Epithelial cell of esophagus (primary cell): ENCODE measurements around the gene WDFY4.

ENCODE experiments used
- DNase-seq: peaks from one replicate; pipeline ENCODE4 v3.0.0; 2010; ENCODE audit warnings: low read depth
- H3K4me3 ChIP-seq: 2 replicates; pipeline ENCODE4 v1.5.1; 2011; ENCODE audit warnings: mild to moderate bottlenecking, low read length, control low read depth
- TF ChIP-seq, protein P1 (sequence below): IDR thresholded peaks from 2 replicates; pipeline ENCODE4 v1.5.1; 2011; ENCODE audit warnings: low read depth, mild to moderate bottlenecking, low read length, control low read depth, inconsistent platforms; ENCODE audit not compliant: insufficient read depth; ENCODE audit errors: missing control alignments

Gene WDFY4

DNA sequence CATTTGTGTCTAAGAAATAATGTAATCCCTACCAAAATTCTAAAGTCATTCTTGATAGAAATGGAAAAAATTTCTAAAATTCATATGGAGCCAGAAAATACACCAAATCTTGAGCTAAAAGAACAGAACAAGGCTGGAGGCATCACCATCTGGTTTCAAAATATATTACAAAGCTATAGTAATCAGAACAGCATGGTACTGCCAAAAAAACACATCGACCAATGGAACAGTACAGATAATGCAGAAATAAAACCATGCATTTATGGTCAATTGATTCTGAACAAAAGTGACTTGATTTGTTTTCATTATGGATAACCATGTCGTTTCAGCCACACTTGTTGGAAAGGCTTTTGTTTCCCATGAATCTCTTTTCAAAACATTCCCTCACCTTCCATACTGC, 7.0 kb upstream of the WDFY4 start:
- TF ChIP-seq, protein P1, sequence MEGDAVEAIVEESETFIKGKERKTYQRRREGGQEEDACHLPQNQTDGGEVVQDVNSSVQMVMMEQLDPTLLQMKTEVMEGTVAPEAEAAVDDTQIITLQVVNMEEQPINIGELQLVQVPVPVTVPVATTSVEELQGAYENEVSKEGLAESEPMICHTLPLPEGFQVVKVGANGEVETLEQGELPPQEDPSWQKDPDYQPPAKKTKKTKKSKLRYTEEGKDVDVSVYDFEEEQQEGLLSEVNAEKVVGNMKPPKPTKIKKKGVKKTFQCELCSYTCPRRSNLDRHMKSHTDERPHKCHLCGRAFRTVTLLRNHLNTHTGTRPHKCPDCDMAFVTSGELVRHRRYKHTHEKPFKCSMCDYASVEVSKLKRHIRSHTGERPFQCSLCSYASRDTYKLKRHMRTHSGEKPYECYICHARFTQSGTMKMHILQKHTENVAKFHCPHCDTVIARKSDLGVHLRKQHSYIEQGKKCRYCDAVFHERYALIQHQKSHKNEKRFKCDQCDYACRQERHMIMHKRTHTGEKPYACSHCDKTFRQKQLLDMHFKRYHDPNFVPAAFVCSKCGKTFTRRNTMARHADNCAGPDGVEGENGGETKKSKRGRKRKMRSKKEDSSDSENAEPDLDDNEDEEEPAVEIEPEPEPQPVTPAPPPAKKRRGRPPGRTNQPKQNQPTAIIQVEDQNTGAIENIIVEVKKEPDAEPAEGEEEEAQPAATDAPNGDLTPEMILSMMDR, result no peak
- no peak for DNase-seq
- H3K4me3 ChIP-seq, result no peak overlapping the region

DNA sequence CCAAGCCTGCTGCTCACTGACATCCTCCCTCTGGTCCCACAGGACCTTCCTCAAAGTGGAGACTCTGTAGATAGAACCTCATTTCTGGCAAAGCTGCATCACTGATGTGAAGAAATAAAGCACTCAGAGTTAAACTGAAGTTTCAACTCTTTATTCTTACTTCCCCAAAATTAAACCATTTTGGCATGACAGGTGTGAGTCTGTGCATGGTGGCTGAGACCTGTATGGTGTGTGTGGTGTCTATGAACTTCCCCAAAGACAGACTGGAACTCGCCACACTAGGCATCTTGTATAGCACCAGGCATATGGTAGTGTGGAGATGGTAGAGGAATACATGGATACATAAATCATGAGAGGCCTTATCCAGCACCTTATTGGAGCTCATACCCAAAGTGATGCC, 6.6 kb upstream of the WDFY4 start:
- TF ChIP-seq, protein P1, result no peak
- no peak for DNase-seq
- H3K4me3 ChIP-seq, result no peak overlapping the region

DNA sequence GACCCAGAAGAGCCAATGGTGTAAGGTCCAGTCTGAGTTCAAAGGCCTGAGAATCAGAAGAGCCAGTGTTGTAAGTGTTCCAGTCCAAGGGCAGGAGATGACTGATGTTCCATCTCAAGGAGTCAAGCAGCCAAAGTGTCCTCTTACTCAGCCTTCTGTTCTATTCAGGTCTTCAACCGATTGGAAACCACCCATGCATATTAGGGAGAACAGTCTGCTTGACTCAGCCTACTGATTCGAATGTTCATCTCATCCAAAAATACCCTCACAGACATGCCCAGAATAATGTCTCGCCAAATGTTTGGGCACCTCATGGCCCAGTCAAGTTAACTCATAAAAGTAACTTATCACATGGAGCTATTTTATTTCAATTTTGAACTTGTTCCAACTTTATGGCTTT, 2.9 kb upstream of the WDFY4 start:
- DNase-seq, result no peak
- TF ChIP-seq, protein P1, result no peak

DNA sequence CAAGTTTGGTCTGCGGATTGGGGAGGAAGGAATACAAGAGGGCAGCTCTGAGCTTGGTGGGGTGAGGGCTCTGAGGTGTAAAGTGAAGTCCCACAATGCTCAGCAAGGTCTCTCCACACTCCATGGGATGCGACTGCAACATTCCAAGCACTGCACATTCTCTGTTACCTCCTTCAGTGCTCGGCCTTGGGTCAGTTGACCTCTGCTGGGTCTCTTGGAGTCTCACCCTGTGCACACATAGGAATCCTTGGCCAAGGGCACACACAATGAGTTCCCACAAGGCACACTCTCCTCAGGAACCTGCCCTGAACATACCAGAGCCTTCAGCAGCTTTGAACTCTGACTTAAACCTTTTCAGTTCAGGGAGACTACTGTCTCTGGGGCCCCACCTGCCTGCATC, 2.4 kb upstream of the WDFY4 start:
- H3K4me3 ChIP-seq, result no peak overlapping the region
- TF ChIP-seq, protein P1, result no peak
- no peak for DNase-seq

More for the DNA sequence above, 2.9 kb upstream of the WDFY4 start:
- no peak overlapping the region for H3K4me3 ChIP-seq

DNA sequence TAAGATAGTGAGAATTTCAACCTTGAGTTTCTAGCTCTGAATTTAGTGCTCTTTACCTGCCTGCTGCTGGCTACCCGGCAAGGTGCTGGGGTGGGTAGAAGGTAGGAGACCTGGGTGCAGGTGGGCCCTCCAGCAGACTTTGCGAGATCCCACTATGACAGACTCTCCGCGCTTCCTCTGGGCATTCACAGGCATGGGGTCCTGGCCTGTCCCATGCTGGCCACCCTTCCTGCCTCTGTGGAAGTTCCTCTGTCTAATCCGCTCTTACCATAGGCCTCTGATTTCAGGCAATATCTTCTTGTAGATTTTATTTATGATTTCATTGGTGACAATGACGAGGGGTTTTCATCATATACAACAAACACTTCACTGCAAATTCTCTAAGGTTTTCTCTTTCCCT, 1.2 kb upstream of the WDFY4 start:
- TF ChIP-seq, protein P1, result no peak
- DNase-seq, result no peak
- H3K4me3 ChIP-seq, result no peak overlapping the region

DNA sequence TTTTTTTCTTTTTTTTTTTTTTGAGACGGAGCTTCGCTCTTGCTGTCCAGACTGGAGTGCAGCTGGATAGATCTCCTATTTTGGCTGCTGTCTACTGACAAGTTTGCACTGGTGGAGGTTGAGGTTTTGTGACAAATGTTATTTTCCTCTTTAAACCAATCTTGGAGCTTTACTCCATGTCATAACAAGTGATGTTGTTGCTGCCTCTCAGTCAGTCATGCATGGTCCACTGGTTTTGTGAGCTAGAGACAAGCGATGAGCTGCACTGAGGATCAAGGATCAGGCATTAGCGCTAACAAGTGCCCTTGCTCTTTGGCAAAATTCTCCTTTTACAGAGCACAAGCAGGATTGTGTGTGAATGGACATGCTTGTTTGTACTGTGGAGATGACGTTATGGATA, 805 bp upstream of the WDFY4 start:
- DNase-seq, result no peak
- TF ChIP-seq, protein P1, result no peak
- no peak overlapping the region for H3K4me3 ChIP-seq

DNA sequence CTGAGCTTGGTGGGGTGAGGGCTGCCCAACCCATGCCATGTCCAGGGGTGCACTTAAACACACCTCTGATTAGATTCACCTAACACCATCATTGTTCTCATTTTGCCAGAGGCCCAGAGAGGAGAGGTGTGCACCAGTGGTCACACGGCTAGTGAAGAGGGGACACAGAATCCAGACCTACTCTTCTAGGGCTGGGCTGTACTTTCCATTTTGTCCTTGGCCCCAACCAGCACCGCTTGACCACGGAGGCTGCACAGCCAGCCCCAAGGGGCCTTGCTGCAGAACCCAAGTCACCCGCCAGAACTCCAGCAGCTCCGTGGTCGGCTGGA, 246 bp upstream of the WDFY4 start:
- no peak overlapping the region for H3K4me3 ChIP-seq
- TF ChIP-seq, protein P1, result no peak
- no peak for DNase-seq
